GM21737 (cell line): Measurements from ENCODE around the gene PPP1R37.
A peak's percentile ranks its signal among the peaks of the same experiment; 100 is the strongest.

Experiments used
- ATAC-seq: cut with Tn5 transposase; IDR thresholded peaks from one replicate; pipeline ENCODE4 v1.9.1; 2021; ENCODE audit warnings: mild to moderate bottlenecking, moderate library complexity; ENCODE audit not compliant: unreplicated experiment

The PPP1R37 gene

DNA sequence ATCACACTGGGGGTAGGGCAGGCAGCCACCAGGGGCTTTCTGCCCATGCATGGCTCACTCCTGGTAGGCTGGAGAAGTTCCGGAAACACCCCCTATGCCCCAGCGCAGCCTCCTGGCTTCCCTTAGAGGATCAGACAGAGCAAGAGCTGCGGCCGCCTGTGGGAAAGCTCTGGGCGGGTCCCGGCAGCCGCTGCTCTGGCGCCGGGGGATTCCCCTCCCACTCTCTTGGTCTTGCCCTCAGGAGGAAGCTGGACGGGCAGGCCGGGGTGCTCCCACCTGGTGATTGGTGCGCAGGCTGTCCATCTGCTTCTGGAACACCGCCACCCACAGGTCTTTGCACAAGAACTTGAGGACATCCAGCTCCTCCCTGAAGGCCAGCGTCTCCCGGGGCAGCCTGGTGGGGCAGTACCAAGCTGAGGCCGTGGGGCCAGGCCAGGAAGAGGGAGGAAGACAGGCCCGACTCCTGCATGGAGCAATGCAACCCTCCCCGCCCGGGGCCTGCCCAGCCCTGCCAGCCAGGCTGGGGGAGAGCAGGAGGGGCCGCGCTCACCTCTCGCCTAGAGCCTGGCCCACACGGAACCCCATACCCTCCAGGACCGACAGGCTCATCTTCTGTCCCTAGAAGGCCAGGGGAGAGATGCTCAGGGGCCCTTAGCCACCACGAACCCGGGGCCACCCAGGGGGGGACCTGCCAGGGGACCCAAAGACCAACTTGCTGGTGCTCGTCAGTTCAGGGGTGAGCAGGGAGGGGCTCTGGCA, 71.8 kb downstream of the PPP1R37 start:
- peak; percentile 70 for ATAC-seq

DNA sequence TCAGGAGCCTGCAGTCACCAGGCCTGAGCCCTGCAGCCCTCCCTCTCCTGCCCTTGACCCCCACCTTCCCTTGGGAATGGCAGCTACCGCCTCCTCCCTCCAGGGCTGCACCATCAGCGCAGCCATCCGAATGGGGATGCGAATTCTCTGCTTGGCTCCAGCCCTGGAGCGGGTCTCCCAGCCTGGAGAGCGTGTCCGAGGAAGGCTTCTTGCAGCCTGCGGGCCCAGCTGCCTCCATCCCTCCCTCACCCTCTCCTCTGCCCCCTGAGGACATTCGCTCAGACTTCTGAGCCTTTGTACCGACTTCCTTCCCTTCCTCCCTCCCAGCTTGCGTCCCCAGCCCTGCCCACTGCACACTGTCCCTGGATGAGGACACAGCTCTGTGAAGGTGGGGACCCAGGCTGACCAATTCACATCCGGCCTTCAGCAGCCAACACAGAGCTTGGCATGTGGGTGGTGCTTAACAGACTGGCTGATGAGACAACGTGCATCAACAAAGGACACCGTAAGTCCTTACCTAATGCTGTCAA, 73.8 kb downstream of the PPP1R37 start:
- ATAC-seq: no peak

DNA sequence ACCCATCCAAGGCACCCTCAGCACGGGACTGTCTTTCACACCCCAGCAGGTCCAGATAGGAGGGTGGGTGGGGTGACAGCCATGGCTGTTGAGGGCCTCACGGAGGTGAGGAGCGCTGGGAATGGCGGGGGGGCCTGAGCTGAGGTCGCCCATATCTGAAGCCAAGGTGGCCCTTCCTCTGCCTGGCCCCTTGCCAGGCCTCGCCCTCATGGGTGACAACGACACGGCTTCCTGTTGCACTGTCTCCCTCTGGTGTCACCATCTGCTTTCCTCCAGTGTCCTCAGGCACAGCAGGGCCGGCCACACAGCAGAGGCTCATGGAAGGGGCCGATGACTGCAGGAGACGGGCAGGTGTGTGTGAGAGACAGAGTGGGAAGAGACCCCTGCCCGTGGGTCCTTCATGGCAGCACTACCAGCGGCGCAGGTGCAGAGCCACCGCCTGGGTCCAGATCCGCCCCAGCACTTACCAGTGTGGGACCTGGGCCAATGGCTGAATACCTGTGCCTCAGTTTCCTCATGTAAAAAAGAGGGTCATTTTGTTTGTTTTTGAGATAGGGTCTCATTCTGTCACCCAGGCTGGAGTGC, 75.9 kb downstream of the PPP1R37 start:
- no peak for ATAC-seq

- no peak for ATAC-seq
Observed at GRCh38 chr19:45169602-45170001, 76.6 kb downstream of the PPP1R37 start.

GRCh38 chr19:45170146-45171106, 77.4 kb downstream of the PPP1R37 start:
- ATAC-seq: no peak

- ATAC-seq: no peak
Observed at GRCh38 chr19:45171211-45171623, 78.2 kb downstream of the PPP1R37 start.

DNA sequence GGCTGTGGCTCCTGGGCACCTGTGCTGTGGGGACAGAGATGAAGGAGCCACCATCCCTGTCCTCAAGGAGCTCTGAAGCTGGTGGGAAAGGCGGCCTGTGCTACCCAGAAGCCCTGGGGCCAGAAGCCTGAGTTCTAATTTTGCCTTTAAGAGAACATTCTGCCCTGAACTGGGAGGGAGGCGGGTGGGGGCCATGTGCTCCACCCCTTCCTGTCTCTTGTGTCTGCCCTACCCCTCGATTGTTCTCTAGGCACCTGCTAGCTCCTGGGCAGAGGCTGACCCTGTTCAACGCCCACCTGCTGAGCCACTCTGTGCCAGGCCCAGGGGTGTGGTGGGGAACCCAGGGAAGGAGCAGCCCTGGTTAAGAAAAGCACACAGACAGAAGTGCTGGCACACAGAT, 79.2 kb downstream of the PPP1R37 start:
- ATAC-seq: no peak

DNA sequence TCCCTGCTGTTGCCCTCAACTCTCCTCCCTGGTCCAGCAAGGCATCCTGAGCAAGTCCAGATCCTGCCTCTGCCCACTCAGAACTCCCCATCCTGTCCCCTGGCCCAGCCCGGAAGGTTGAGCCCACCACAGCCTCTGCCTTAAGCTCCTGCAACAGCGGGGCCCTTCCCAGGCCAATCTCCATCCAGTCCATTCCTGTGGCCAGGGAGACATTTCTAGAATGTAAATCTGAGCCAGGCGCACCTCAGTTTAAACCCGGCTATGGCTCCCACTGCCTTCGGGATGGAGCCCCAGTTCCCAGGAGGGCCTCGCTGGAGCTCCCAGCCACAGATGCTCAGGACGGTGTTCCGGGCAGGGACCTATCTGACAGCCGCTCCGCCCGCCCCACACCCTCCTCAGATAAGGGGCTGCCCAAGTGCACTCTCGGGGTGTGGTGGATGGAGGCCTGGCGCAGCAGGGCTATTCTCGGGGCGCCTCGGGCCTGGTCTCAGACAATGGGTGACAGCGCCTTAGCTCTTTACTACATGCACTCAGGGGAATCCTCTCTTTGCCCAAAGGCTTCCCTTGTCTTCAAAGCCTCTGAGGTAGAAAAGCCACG, 79.7 kb downstream of the PPP1R37 start:
- no peak for ATAC-seq

- ATAC-seq: no peak
Observed at GRCh38 chr19:45173816-45174215, 80.8 kb downstream of the PPP1R37 start.

- no peak for ATAC-seq
Observed at GRCh38 chr19:45175515-45176345, 82.8 kb downstream of the PPP1R37 start.

DNA sequence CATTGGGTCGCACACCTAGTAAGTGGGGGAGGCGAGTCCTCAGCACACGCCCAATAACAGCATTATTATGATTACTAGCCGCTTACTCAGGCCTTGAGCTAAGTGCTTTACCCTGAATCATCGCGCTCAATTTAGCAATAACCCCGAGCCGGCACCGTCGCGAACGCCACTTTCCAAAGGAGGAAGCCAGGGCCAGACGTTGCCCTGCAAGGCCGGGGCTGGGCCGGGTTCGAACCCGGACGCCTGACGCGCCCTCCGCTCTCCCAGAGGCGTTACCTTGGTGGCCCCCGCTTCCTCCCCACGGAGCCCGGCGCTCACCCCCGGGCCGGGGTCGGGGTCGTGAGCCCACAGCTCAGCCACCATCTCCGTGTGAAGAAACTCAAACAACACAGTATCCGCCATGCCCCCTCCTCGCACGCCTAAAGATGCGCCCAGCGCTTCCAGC, 84.9 kb downstream of the PPP1R37 start, which contains the start of gene TRAPPC6A:
TRAPPC6A (minus strand) TSS at position 421 of the 445 bp plus-strand sequence; CDS start at position 402, 19 bp downstream.
- ATAC-seq: peak; percentile 2

DNA sequence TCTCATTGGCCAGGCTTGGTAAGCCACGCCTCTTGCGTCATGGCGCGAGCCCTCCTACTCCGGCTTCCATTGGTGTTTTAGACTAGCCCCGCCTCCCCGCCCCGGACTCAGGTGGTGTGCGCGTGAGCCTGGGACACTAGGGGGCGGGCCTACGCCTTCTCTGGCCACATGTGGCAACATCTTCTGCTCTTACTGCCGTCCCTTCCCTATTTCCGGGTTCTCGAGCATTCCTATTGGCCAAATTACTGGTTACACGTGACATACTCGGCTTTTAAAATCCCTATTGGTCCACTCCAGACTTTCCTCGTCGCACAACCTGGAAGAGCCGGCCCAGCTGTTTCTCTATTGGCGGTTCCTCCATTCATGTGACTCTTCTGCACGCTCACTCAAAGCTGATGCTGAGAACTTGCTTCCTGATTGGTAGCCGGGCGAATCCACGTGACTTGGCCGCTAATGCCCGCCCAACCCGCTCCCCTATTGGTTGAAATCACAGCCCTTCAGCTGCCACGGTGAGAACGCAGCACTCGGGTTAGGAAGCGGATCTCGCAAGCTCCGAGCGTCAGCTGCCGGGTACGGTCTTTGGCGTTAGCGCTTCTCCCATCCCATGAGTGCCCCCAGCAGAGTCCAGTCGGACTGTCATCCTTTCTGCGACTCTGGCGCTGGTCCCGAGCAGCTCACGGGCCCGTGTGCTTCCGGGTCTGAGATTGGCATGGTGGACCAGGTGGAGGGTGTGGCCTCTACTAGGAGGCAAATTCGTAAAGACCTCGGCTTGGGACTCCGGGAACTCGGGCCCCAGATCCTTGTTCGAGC, 85.5 kb downstream of the PPP1R37 start, which contains the start of gene BLOC1S3:
BLOC1S3 (plus strand) TSS at position 523 of the 810 bp plus-strand sequence. CDS start 513 bp downstream, outside the sequence.
- ATAC-seq: peak; percentile 73

DNA sequence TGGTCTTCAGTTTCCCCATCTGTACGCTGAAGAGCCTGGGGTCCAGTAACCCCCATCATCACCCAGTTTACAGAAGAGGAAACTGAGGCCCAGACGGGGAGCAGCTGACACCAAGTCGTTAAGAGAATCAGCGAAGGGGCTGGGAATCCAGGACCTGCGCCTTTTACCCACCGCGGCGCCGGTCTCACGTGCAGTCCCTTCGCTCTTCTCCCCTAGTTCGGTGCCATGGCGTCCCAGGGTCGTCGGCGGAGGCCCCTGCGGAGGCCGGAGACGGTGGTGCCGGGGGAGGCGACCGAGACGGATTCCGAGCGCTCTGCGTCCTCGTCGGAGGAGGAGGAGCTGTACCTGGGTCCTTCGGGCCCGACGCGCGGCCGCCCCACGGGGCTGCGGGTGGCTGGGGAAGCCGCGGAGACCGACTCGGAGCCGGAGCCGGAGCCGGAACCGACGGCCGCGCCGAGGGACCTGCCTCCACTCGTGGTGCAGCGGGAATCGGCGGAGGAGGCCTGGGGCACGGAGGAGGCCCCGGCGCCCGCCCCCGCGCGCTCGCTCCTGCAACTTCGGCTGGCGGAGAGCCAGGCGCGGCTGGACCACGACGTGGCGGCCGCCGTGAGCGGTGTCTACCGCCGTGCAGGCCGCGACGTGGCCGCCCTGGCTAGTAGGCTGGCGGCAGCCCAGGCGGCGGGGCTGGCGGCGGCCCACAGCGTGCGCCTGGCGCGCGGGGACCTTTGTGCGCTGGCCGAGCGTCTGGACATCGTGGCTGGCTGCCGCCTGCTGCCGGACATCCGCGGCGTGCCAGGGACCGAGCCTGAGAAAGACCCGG, 86.3 kb downstream of the PPP1R37 start:
- ATAC-seq: peak; percentile 8

GRCh38 chr19:45179892-45180370, 87.0 kb downstream of the PPP1R37 start:
- ATAC-seq: no peak

DNA sequence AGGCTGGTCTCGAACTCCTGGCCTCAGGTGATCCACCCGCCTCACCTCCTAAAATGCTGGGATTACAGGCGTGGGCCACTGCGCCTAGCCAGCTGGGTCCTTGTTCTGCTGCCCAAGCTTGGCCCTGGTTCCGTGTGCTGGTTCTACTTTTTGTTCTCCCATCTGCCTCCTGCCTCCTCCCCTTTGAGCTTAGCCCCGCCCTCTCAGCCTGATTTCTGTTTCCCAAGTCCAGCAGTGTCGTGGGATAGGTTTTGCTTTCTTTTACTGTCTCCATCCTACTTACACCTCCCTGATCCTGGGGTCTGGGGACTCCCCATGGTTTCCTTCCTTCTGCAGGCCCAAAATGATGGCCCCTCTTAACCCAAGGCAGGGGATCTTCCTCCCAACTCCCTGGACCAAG, 88.0 kb downstream of the PPP1R37 start:
- no peak for ATAC-seq

DNA sequence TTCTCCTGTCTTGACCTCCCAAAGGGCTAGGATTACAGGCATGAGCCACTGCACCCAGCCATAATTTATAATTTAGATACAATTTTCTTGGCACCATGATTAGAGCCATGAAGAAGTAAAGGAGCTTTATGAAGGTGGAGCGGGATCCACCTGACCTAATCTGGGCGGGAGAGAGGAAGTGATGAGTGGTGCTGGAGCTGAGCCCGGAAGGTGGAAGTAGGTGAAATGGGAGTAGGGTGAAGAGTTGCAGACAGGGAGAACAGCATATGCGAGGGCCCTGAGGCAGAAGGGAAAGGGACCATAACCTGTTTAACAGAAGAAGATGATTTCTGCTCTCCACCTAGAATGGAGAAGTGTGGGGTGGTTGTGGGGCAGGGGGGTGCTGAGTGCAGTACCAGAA, 89.8 kb downstream of the PPP1R37 start:
- no peak for ATAC-seq

GRCh38 chr19:45184115-45184514, 91.1 kb downstream of the PPP1R37 start:
- no peak for ATAC-seq
